NCI-H128 (cell line): ENCODE measurements around the gene MTHFD2L.
"Not testable (repeated sequence)": the region's sequence is repeated elsewhere in the genome, so short reads cannot be mapped to it uniquely, and the experiment has no call there.

Experiments used
- DNase-seq: peaks from one replicate; lab custom pipeline; 2025; ENCODE audit not compliant: unreplicated experiment; lab: John Stamatoyannopoulos, UW

MTHFD2L gene

GRCh38 chr4:74132188-74132587, 25.7 kb upstream of the MTHFD2L start:
- DNase-seq = not testable (repeated sequence)

GRCh38 chr4:74132944-74133343, 25.0 kb upstream of the MTHFD2L start:
- DNase-seq = no peak

DNA sequence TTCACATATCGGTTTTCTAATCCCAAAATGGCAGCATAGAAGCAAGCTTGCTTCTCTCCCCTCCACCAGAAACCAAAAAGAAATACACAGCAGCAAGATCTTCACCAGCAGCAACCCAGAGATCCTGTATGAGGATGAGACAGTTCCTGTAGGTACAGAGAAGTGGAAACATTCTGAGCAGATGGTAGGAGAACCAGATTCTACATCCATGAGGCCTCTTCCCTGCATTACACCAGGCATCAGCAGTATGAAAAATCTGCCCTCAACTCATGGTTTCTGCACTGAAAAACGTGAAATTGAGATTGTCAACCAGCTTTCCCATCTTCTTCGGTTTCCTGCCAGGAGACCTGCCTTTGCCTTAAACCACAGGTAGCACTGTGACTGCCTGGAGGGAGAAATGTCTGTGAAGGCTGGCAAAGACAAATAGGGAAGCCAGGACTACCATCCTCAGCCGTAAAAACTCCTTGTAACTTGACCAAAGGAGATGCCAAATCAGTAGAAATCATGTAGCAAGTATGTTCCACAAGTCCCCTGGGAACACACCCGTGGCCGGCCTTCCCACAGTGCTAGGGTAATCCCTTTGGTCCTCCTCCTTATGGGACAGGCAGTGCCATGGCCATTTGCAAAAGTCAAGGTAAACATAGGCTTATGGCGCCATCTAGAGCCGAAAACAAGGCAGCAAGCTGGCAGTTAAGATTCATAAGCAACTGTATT, 24.0 kb upstream of the MTHFD2L start:
- DNase-seq = peak; percentile 51

- DNase-seq = no peak
Observed at GRCh38 chr4:74134500-74134852, 23.4 kb upstream of the MTHFD2L start.

- DNase-seq = no peak
Observed at GRCh38 chr4:74146581-74147129, 11.3 kb upstream of the MTHFD2L start.

DNA sequence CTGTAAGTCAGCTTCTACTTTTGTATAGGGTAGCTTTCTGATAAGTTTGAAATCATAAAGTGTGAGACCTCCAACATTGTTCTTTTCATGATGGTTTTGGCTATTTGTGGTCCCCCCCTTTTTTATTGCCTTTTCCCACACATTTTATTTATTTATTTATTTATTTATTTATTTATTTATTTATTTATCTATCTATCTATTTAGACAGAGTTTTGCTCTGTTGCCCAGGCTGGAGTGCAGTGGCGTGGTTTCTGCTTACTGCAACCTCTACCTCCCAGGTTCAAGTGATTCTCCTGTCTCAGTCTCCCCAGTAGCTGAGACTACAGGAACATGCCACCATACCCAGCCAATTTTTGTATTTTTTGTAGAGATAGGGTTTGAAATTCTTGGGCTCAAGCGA, 9.7 kb upstream of the MTHFD2L start:
- no peak for DNase-seq

DNA sequence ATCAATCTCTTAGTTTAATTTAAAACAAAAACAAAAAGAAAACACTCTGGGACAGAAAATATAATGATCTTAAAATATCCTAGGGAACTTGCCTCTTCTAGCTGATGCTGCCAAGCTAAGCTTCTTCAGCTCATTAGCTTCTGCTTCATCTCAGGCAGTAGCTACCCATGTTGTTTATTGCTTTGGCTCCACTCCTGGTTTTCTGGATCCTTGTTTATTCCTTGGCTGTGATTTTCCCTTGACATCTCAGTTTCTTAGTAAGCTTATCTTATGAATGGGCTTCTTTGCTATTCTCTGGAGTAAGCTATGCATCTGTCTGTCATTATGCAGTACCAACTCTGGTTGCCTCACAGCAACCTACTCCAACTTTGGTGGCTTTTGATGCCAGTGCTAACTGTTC, 5.1 kb upstream of the MTHFD2L start:
- DNase-seq = no peak

DNA sequence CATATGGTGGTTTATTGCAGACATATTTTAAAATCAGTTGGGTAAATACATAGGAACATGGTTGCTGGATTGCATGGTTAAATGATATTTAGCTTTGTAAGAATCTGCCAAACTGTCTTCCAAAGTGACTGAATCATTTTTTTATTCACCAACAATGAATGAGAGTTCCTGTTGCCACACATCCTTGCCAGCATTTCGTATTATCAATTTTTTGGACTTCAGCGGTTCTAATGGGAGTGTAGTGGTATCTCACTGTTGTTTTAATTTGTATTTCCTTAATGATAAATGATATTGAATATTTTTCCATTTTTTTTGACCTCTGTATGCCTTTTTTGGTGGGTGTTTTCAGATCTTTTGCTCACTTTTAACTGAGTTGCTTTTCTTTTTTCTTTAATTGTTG, 1.4 kb upstream of the MTHFD2L start:
- DNase-seq = no peak

- DNase-seq = no peak
Observed at GRCh38 chr4:74157154-74157553, 764 bp upstream of the MTHFD2L start.

- DNase-seq = no peak
Observed at GRCh38 chr4:74158466-74159142, 686 bp downstream of the MTHFD2L start.

DNA sequence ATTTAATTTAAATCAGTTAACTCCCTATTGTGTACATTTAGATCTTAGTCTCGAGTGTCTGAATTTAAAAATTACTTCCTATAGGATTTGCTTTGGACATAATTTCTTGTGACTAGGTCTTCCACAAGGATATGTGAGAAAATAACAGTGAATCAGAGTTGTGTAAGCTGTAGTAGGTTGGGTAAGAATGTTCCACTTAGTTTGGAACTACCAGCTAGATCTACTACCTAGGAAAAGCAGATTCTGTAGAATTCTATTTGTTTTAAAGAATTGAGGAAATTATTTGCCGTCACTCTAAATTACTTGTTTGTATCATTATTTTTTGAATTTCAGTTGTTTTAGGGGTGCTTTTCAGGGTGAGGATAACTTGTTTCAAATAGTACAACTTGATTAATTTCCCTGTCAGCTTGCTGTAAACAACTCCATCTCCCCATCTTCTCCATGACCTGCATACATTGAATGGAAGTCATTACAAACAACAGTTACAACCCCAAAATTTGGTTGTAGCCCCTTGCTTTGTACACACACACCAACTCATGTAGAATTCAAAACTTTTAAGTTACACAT, 1.3 kb downstream of the MTHFD2L start:
- DNase-seq = no peak

GRCh38 chr4:74161666-74162450, 3.9 kb downstream of the MTHFD2L start:
- no peak for DNase-seq

DNA sequence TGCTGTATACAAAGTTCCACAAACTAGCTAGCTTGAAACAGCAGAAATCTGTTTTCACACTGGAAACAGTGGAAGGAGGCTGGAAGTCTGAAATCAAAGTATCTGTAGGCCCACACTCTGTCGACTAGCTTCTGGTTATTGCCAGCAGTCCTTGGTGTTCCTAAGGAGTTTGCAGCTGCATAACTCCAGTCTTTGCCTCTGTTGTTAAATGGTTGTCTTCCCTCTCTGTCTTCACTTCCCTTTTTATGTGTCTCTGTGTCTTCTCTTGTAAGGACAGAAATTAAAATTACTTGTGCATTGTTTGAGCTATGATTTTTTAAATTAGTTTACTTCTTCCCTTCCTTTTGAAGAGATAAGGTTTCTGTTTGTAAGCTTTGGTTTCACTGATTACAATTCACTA, 8.2 kb downstream of the MTHFD2L start:
- DNase-seq = no peak

DNA sequence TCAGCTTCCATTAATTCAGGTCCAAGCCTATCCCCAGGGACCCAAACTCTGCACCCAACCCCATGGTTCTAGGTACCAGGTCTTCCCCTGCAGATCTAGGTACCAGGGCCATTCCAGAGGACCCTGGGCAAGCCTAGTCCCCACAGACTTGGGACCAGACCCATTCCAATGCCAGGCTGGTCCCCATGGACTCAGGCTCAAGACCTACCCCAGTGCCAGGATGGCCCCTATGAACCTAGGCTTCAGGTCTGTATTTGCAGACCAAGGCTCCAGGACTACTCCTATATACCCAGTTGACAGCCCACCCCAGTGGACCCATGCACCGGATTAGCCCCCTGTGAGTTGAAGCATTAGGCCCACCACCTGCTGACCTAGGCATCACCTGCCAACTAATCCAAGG, 8.9 kb downstream of the MTHFD2L start:
- no peak for DNase-seq

- no peak for DNase-seq
Observed at GRCh38 chr4:74167585-74167984, 9.7 kb downstream of the MTHFD2L start.

GRCh38 chr4:74168841-74169240, 10.9 kb downstream of the MTHFD2L start:
- DNase-seq = no peak

GRCh38 chr4:74173321-74173720, 15.4 kb downstream of the MTHFD2L start:
- DNase-seq = no peak

DNA sequence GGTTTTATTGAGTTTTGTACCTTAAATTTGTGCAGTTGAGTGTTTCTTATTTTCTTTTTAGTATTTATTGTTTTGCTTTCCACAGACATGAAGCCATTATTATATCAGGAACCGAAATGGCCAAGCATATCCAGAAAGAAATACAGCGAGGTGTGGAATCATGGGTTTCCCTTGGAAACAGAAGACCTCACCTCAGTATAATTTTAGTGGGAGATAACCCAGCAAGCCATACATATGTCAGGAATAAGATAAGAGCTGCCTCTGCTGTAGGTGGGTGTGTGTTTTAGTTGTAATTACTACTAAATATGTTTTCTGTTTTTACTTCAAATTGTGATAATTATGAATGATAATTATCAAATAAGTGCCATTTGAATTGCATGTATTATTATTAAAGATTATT, 16.5 kb downstream of the MTHFD2L start:
- no peak for DNase-seq

DNA sequence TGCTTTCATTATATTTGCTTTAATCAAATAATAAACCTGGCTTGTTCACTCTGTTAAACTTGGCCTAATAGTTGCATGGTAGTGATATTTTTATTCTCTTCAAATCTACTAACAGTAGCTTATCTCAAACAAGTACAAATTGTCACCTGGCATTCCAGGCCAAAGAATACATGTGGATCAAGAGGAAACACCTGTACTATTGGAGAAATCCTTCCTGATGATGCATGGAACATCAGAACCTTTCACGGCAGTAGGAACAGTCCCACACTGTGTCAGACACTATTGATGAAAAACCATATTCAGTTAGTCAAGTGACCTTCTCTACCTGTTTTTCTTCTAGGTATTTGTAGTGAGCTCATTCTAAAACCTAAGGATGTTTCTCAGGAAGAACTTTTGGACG, 17.0 kb downstream of the MTHFD2L start:
- DNase-seq = no peak

DNA sequence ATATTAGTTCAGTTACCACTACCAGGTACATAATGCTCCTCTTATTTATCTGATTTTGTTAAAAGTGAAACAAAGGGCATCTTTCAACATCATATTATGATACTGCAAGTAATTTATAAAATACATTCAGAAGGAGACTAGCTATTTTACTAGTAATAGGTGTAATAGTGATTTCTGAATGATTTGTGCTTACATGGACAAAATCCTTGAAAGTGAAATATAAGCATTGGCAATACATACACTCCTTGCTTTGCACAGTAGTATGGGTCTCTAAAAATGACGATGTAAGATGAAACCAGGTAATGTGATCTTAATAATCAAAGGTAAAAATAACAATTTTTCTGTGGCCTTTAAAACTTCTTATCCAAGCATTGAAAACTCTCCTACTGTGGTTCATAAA, 17.5 kb downstream of the MTHFD2L start:
- no peak for DNase-seq

- DNase-seq = no peak
Observed at GRCh38 chr4:74178798-74179197, 20.9 kb downstream of the MTHFD2L start.

GRCh38 chr4:74181219-74181618, 23.3 kb downstream of the MTHFD2L start:
- DNase-seq = no peak
